ENCODE data around the gene HPSE.

DNA sequence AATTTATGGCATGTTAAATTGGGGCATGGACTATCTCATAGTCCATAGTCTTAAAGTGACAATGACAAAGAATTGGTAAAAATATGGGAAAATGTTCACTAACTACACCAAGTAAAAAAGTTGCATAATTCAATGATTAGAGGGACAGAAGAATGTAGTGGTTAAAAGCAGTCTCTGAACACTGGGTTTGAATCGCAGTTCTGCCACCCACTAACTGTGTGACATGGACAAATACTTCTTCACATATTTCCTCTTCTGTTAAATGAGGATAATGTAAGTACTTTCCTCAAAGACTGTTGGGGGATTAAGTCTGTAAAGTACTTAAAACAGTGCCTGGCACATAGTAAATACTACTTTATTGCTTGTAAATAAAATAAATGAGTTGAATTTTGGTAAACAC, 65.4 kb downstream of the HPSE start:
- TF ChIP-seq EZH2 (IDR thresholded peaks at IDR 0.05; ENCODE audit: borderline replicate concordance, low read length) (no peak), CTCF (conservative IDR thresholded peaks at IDR 0.05 in 1 of 2, IDR thresholded peaks at IDR 0.05 in 1 of 2; ENCODE audit: extremely low read depth in 1 of 2, insufficient read depth in 1 of 2, low read depth in 1 of 2, low read length in 2 of 2) (no peak)
